ENCODE data around the gene FOLR2. TPM values are rescaled to one million over a fixed set of nuclear protein-coding genes. Genes with fewer than 3 reads are reported as not detected.

FOLR2 gene
- polyA plus RNA-seq, 3 donors = 54.7 to 63.8 (median 62.6) TPM

- Histone ChIP-seq H3K79me2 (ENCODE audit: insufficient read depth, low read length) (peaks cover 20% of the 10 kb centered on the region), H3K9ac (ENCODE audit: insufficient read depth, low read length, poor library complexity, severe bottlenecking) (no peak overlapping the region), H3K27ac (ENCODE audit: low read depth in 1 of 2, low read length in 2 of 2) (peak overlapping the region; percentile 38 to 84), H3K4me3 (replicated peaks in 1 of 3; ENCODE audit: low read depth in 2 of 3, low read length in 3 of 3) (peak overlapping the region in 1 of 3 experiments; percentile 99), H3K36me3 (replicated peaks in 1 of 2; ENCODE audit: control insufficient read depth in 1 of 2, insufficient read depth in 2 of 2, low read length in 2 of 2) (no peaks in the 10 kb centered on the region), H3K27me3 (ENCODE audit: control insufficient read depth in 2 of 2, insufficient read depth in 2 of 2, low read length in 2 of 2) (no peaks in the 10 kb centered on the region), H3K9me3 (replicated peaks in 1 of 2; ENCODE audit: control insufficient read depth in 1 of 2, insufficient read depth in 1 of 2, low read length in 2 of 2) (no peaks in the 10 kb centered on the region), H4K20me1 (ENCODE audit: insufficient read depth, low read length) (peaks cover 7% of the 10 kb centered on the region), H2AFZ (ENCODE audit: insufficient read depth, low read depth, low read length, poor library complexity, severe bottlenecking) (no peak overlapping the region), H3K4me2 (replicated peaks; ENCODE audit: extremely low read depth, low read length, poor library complexity, severe bottlenecking) (no peak overlapping the region), H3K4me1 (ENCODE audit: control insufficient read depth in 1 of 2, insufficient read depth in 2 of 2, low read length in 2 of 2) (peaks cover 63 to 65% of the 10 kb centered on the region in 2 donors)
- H3K27me3 Mint-ChIP-seq (ENCODE audit: low read depth in 3 of 3) = peaks cover 0 to 3% (median 2%) of the 10 kb centered on the region in 3 donors
- H3K36me3 Mint-ChIP-seq = no peaks in the 10 kb centered on the region
- H3K4me1 Mint-ChIP-seq = peaks cover 63% of the 10 kb centered on the region
- no peak for TF ChIP-seq CTCF (IDR thresholded peaks at IDR 0.05)
- DNase-seq = no peak
- peaks cover 0 to 1% (median 0%) of the 10 kb centered on the region in 7 donors for H3K9me3 Mint-ChIP-seq
- WGBS (ENCODE audit: insufficient coverage) = 83% methylated on average over 5 of the region's 10 CpGs
- H3K4me3 Mint-ChIP-seq = peak overlapping the region in 1 of 2 donors; percentile 1
- H3K27ac Mint-ChIP-seq = peak overlapping the region; percentile 59 to 94 (median 82)
- intact Hi-C loops (cut with micrococcal nuclease) = loop anchor here (5.0 to 10.0 kb wide), 2 partner anchors 51 to 116 kb away; partner anchors contain the start of genes LAMTOR1 (in 1 of the 2) and TOMT (in 1 of the 2)
Observed at GRCh38 chr11:72220696-72221363, 4.2 kb downstream of the FOLR2 start.

- Histone ChIP-seq H3K9ac (ENCODE audit: insufficient read depth, low read length, poor library complexity, severe bottlenecking) (no peak overlapping the region), H3K4me1 (ENCODE audit: control insufficient read depth in 1 of 2, insufficient read depth in 2 of 2, low read length in 2 of 2) (peaks cover 65 to 68% of the 10 kb centered on the region in 2 donors), H3K4me3 (replicated peaks in 1 of 3; ENCODE audit: low read depth in 2 of 3, low read length in 3 of 3) (peak overlapping the region in 1 of 3 experiments; percentile 99), H3K79me2 (ENCODE audit: insufficient read depth, low read length) (peaks cover 28% of the 10 kb centered on the region), H3K27me3 (ENCODE audit: control insufficient read depth in 2 of 2, insufficient read depth in 2 of 2, low read length in 2 of 2) (no peaks in the 10 kb centered on the region), H2AFZ (ENCODE audit: insufficient read depth, low read depth, low read length, poor library complexity, severe bottlenecking) (no peak overlapping the region), H4K20me1 (ENCODE audit: insufficient read depth, low read length) (peaks cover 14% of the 10 kb centered on the region), H3K4me2 (replicated peaks; ENCODE audit: extremely low read depth, low read length, poor library complexity, severe bottlenecking) (peak overlapping the region; percentile 98), H3K36me3 (replicated peaks in 1 of 2; ENCODE audit: control insufficient read depth in 1 of 2, insufficient read depth in 2 of 2, low read length in 2 of 2) (peaks cover under 1 to 3% of the 10 kb centered on the region in 2 donors), H3K27ac (ENCODE audit: low read depth in 1 of 2, low read length in 2 of 2) (peak overlapping the region; percentile 38 to 84), H3K9me3 (replicated peaks in 1 of 2; ENCODE audit: control insufficient read depth in 1 of 2, insufficient read depth in 1 of 2, low read length in 2 of 2) (no peaks in the 10 kb centered on the region)
- Mint-ChIP-seq H3K9me3 (peaks cover 0 to 1% (median 0%) of the 10 kb centered on the region in 7 donors), H3K27me3 (ENCODE audit: low read depth in 3 of 3) (peaks cover 0 to 2% (median 0%) of the 10 kb centered on the region in 3 donors), H3K36me3 (peaks cover 3 to 5% of the 10 kb centered on the region in 2 donors), H3K4me3 (peak overlapping the region; percentile 39), H3K27ac (peak overlapping the region; percentile 74 to 94 (median 89)), H3K4me1 (peaks cover 65% of the 10 kb centered on the region)
- TF ChIP-seq CTCF (IDR thresholded peaks at IDR 0.05) = no peak
- intact Hi-C loops (cut with micrococcal nuclease) = loop anchor here (5.0 to 10.0 kb wide), 2 partner anchors 51 to 117 kb away; partner anchors contain the start of genes LAMTOR1 (in 1 of the 2) and TOMT (in 1 of the 2)
- 5% methylated on average over 2 of the region's 7 CpGs for WGBS (ENCODE audit: insufficient coverage)
- DNase-seq = peak; percentile 50 to 65 (median 51)
Observed at GRCh38 chr11:72221386-72222075, 4.9 kb downstream of the FOLR2 start.

Data from CD14-positive monocyte (primary cell).